Astrocyte of the spinal cord (primary cell): ENCODE measurements around the gene FAM3A.
A peak's percentile ranks its signal among the peaks of the same experiment; 100 is the strongest.

Experiments
- DNase-seq: peaks from one replicate; pipeline ENCODE4 v3.0.0; 2011; ENCODE audit warnings: low read depth, low spot score
- H3K4me3 ChIP-seq: 2 replicates; pipeline ENCODE4 v1.5.1; 2011; ENCODE audit warnings: low read depth, mild to moderate bottlenecking, low read length, moderate library complexity
- CTCF ChIP-seq: IDR thresholded peaks from 2 replicates; pipeline ENCODE4 v1.5.1; 2012; ENCODE audit warnings: low read depth, mild to moderate bottlenecking, low read length, inconsistent platforms
- in situ Hi-C: cut with HindIII; loops from 2 replicates; pipeline ENCODE4 v1.10.0; 2017; ENCODE audit warnings: low sequenced_read_pairs

The FAM3A gene

DNA sequence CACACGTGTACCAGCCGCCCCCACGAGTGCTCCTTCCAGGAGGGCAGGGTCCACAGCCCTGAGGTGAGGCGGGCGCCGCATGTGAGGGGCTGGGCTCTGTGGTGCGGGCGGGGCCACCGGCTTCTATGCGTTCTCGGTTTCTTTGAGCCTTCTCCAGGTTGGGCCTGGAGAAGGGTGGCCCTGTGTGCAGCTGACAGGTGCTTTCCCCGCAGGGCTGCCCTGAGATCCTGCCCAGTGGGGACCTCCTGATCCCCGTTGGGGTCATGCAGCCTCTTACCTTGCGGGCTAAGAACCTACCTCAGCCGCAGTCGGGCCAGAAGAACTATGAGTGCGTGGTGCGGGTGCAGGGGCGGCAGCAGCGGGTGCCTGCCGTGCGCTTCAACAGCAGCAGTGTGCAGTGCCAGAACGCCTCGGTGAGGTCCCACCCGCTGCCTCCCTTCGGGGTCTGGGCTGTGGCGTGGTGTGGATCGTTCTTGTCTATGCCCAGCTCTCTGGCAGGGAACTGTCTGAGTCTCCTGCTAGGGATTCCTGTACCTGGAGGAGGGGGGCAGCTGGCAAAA, 51.1 kb downstream of the FAM3A start:
- DNase-seq, result no peak
- in situ Hi-C loops, result no loop called here
- TF ChIP-seq CTCF, result no peak
- H3K4me3 ChIP-seq, result no peak overlapping the region

GRCh38 chrX:154463611-154464220, 52.3 kb downstream of the FAM3A start:
- no peak for TF ChIP-seq CTCF
- no peak for DNase-seq
- no peak overlapping the region for H3K4me3 ChIP-seq
- in situ Hi-C loops, result no loop called here

- no peak for DNase-seq
- H3K4me3 ChIP-seq, result no peak overlapping the region
- TF ChIP-seq CTCF, result no peak
- in situ Hi-C loops, result no loop called here
These were observed 53.6 kb downstream of the FAM3A start for GRCh38 chrX:154462396-154462795.

- in situ Hi-C loops, result no loop called here
- H3K4me3 ChIP-seq, result peak overlapping the region; percentile 65
- DNase-seq, result no peak
These were observed 55.7 kb downstream of the FAM3A start for GRCh38 chrX:154460326-154460725.

GRCh38 chrX:154459832-154460231, 56.2 kb downstream of the FAM3A start:
- in situ Hi-C loops, result no loop called here
- H3K4me3 ChIP-seq, result peak overlapping the region; percentile 65
- TF ChIP-seq CTCF, result no peak
- DNase-seq, result no peak

More at GRCh38 chrX:154460326-154460725, 55.7 kb downstream of the FAM3A start:
- TF ChIP-seq CTCF, result peak; percentile 11

- DNase-seq, result no peak
- in situ Hi-C loops, result no loop called here
These were observed 56.9 kb downstream of the FAM3A start for GRCh38 chrX:154458954-154459778.

More at GRCh38 chrX:154458954-154459778, 56.9 kb downstream of the FAM3A start:
- H3K4me3 ChIP-seq, result peak overlapping the region; percentile 65
- no peak for TF ChIP-seq CTCF
